ENCODE results near the gene CAPG. TPM values are rescaled to one million over a fixed set of nuclear protein-coding genes. Genes with fewer than 3 reads are reported as not detected.

The CAPG gene
- total RNA-seq, 1 donor from 2014 or later, result 179 TPM

DNA sequence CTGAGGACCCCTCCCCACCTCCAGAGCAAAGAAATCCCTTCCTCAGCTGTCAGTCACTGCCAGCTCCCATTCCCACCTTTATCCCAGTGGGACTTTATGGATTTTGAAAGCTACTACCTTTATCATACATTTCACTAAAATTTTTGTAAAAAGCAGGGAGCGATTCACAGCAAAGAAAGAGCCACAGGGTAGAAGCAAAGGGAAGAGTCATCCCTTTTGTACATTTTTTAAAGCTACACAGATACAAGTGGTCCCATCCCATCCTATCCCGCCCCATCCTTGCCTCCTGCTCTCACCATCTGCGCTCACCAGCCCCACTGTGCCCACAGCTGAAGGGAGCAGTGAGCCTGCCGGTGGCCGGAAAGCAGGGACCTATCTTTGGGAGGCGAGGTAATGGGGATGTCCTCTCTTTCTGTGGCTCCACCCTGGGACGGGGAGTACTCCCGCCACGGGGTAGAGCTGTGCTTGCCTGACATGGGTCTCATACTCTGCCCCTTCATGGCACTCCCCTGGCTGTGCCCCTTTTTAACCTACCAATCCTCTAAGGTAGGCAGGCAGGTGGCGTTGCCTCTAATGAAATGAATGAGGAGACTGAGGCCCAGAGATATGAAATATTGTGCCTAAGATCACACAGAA, 21.5 kb upstream of the CAPG start:
- no peaks in the 10 kb centered on the region for H3K9me3 ChIP-seq
- DNase-seq (ENCODE audit: low spot score in 2 of 2), result no peak
- peaks cover 0 to 9% of the 10 kb centered on the region in 2 donors for H3K4me1 ChIP-seq
- no peaks in the 10 kb centered on the region for H3K27me3 ChIP-seq
- intact Hi-C loops (cut with DNase I), result no loop called here
- no peaks in the 10 kb centered on the region for H3K36me3 ChIP-seq
- TF ChIP-seq, protein P1, sequence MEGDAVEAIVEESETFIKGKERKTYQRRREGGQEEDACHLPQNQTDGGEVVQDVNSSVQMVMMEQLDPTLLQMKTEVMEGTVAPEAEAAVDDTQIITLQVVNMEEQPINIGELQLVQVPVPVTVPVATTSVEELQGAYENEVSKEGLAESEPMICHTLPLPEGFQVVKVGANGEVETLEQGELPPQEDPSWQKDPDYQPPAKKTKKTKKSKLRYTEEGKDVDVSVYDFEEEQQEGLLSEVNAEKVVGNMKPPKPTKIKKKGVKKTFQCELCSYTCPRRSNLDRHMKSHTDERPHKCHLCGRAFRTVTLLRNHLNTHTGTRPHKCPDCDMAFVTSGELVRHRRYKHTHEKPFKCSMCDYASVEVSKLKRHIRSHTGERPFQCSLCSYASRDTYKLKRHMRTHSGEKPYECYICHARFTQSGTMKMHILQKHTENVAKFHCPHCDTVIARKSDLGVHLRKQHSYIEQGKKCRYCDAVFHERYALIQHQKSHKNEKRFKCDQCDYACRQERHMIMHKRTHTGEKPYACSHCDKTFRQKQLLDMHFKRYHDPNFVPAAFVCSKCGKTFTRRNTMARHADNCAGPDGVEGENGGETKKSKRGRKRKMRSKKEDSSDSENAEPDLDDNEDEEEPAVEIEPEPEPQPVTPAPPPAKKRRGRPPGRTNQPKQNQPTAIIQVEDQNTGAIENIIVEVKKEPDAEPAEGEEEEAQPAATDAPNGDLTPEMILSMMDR (IDR thresholded peaks at IDR 0.05), result no peak
- H3K27ac ChIP-seq, result no peak overlapping the region
- no peak overlapping the region for H3K4me3 ChIP-seq

DNA sequence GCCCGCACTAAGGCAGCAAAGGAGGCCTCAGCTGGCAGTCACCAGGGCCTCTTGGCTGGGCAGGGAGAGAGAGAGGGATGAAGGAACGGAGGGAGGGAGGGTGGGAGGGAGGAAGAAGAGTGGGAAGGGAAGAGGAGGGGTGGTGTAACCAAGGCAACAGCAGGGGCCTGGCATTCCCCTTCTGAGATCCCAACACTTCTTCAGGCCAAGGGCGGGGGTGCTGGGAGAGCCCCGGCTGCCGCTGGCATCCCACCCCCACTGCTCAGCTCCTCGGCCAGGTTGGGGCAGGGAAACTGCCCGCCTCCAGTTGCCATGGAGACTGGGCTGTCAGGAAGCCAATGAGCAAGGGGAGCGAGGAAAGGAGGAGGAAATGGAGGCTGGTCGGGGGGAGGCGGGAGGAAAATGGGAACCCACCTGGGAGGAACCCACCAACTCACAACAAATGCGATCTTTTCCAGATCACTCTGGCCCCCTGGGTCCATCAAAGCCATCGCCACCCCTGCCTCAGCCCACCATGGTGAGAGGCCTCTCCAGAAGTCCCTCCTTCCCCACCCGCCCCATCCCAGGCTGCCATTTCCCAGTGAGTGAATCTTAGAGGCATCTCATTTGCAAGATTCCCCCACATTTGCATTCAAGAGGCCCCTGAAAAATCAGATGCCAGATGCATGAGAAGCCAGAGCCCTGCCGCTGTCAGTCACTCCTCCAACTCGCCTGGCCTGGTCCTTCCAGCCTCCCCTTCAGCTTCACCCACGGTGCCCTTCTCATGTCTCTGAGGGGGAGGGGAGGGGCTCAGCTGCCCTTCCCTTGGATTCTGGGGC, 20.8 kb upstream of the CAPG start:
- DNase-seq (ENCODE audit: low spot score in 2 of 2), result no peak
- intact Hi-C loops (cut with DNase I), result no loop called here
- Histone ChIP-seq H3K9me3 (no peaks in the 10 kb centered on the region), H3K27ac (no peak overlapping the region), H3K36me3 (no peaks in the 10 kb centered on the region), H3K4me3 (no peak overlapping the region), H3K4me1 (peaks cover 0 to 9% of the 10 kb centered on the region in 2 donors), H3K27me3 (no peaks in the 10 kb centered on the region)
- TF ChIP-seq, protein P1 (IDR thresholded peaks at IDR 0.05), result no peak

GRCh38 chr2:85429924-85430289, 19.7 kb upstream of the CAPG start:
- no peaks in the 10 kb centered on the region for H3K36me3 ChIP-seq
- no peaks in the 10 kb centered on the region for H3K9me3 ChIP-seq
- H3K4me1 ChIP-seq, result peaks cover 0 to 9% of the 10 kb centered on the region in 2 donors
- no peaks in the 10 kb centered on the region for H3K27me3 ChIP-seq
- no peak overlapping the region for H3K27ac ChIP-seq
- no peak overlapping the region for H3K4me3 ChIP-seq
- TF ChIP-seq, protein P1 (IDR thresholded peaks at IDR 0.05), result no peak
- intact Hi-C loops (cut with DNase I), result no loop called here
- DNase-seq (ENCODE audit: low spot score in 2 of 2), result no peak

DNA sequence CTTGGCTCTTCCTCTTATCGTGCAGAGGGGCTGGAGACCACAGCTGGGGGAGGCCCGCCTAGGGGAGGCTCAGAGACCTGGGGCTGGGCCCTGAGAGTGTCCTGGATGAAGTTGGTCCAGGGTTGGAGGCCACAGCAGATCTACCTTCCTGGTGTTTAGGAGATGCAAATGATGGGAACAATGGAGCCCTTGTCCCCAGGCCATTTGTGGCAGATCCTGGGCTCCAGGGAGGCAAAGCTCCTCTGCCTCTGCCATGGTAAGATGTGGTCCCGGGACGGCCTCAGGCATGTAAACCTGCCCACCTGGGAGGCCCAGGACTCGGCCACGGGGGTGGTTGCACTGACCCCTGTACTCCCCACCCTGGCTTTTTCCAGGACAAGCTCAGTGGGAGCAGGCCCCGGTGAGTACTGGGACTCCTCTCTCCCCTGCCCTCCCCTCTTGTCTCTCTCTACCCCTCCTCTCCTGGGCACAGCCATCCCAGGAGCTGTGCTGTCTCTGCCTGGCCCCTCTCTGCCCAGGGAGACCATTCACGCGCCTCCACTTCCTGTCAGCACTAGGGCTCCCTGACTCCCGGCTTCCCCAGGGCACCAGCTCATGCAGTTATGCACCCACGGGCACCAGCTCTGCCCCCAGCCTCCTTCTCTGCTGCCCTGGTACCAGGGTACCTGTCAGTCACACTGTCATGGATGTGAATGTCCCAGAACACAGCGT, 19.2 kb upstream of the CAPG start:
- no peaks in the 10 kb centered on the region for H3K9me3 ChIP-seq
- DNase-seq (ENCODE audit: low spot score in 2 of 2), result no peak
- no peak overlapping the region for H3K4me3 ChIP-seq
- no peaks in the 10 kb centered on the region for H3K27me3 ChIP-seq
- no peaks in the 10 kb centered on the region for H3K36me3 ChIP-seq
- TF ChIP-seq, protein P1 (IDR thresholded peaks at IDR 0.05), result no peak
- peaks cover 0 to 9% of the 10 kb centered on the region in 2 donors for H3K4me1 ChIP-seq
- intact Hi-C loops (cut with DNase I), result no loop called here
- no peak overlapping the region for H3K27ac ChIP-seq

- H3K36me3 ChIP-seq, result no peaks in the 10 kb centered on the region
- no peak for DNase-seq (ENCODE audit: low spot score in 2 of 2)
- intact Hi-C loops (cut with DNase I), result no loop called here
- H3K4me3 ChIP-seq, result no peak overlapping the region
- H3K27me3 ChIP-seq, result no peaks in the 10 kb centered on the region
- no peaks in the 10 kb centered on the region for H3K9me3 ChIP-seq
- TF ChIP-seq, protein P1 (IDR thresholded peaks at IDR 0.05), result no peak
- H3K4me1 ChIP-seq, result peaks cover 0 to 2% of the 10 kb centered on the region in 2 donors
- no peak overlapping the region for H3K27ac ChIP-seq
Measured at GRCh38 chr2:85428343-85428881, 18.2 kb upstream of the CAPG start.
